GM12878 (cell line): ENCODE measurements around the gene AKAP13. TPM values are rescaled to one million over a fixed set of nuclear protein-coding genes. Genes with fewer than 3 reads are reported as not detected.

Experiments used
- ATF7 ChIP-seq: fragments of 450-650 bp; IDR thresholded peaks from 2 replicates; pipeline ENCODE4 v1.6.1; 2016; ENCODE audit warnings: low read depth, mild to moderate bottlenecking
- BCL11A ChIP-seq: IDR thresholded peaks from 2 replicates; pipeline ENCODE4 v1.6.1; 2011; ENCODE audit warnings: low read depth, low read length
- CEBPB ChIP-seq, 2 experiments: fragments of 150-350 bp in 1 of 2; IDR thresholded peaks; 2 replicates each; pipeline ENCODE4 v1.6.1; 2012 to 2014; ENCODE audit warnings: low read depth in 2 of 2, low read length in 2 of 2, borderline replicate concordance in 1 of 2, inconsistent platforms in 1 of 2
- ESRRA ChIP-seq: IDR thresholded peaks from 2 replicates; pipeline ENCODE4 v1.6.1; 2012; ENCODE audit warnings: mild to moderate bottlenecking, low read length, improper control_type of control experiment
- FOXK2 ChIP-seq: fragments of 450-650 bp; IDR thresholded peaks from 2 replicates; pipeline ENCODE4 v1.6.1; 2017; ENCODE audit warnings: mild to moderate bottlenecking, moderate library complexity
- GATAD2B ChIP-seq: fragments of 450-650 bp; conservative IDR thresholded peaks from 2 replicates; pipeline ENCODE4 v1.6.1; 2017; ENCODE audit warnings: low read depth, mild to moderate bottlenecking, moderate library complexity
- HDGF ChIP-seq: fragments of 450-650 bp; IDR thresholded peaks from 2 replicates; pipeline ENCODE4 v1.6.1; 2016; ENCODE audit warnings: antibody characterized with exemption
- IKZF1 ChIP-seq: fragments of 450-650 bp; conservative IDR thresholded peaks from 2 replicates; pipeline ENCODE4 v1.6.1; 2017; ENCODE audit warnings: antibody characterized with exemption, mild to moderate bottlenecking
- JUNB ChIP-seq: IDR thresholded peaks from 2 replicates; pipeline ENCODE4 v1.6.1; 2016; ENCODE audit warnings: antibody characterized with exemption, mild to moderate bottlenecking
- LARP7 ChIP-seq: fragments of 450-650 bp; IDR thresholded peaks from 2 replicates; pipeline ENCODE4 v1.6.1; 2017; ENCODE audit warnings: mild to moderate bottlenecking
- NFIC ChIP-seq: IDR thresholded peaks from 2 replicates; pipeline ENCODE4 v1.6.1; 2012; ENCODE audit warnings: low read depth, mild to moderate bottlenecking, inconsistent platforms, low read length, moderate library complexity
- NFXL1 ChIP-seq: fragments of 450-650 bp; IDR thresholded peaks from 2 replicates; pipeline ENCODE4 v1.6.1; 2017; ENCODE audit warnings: antibody characterized with exemption, mild to moderate bottlenecking, borderline replicate concordance
- PKNOX1 ChIP-seq: fragments of 450-650 bp; IDR thresholded peaks from 2 replicates; pipeline ENCODE4 v1.6.1; 2016; ENCODE audit warnings: mild to moderate bottlenecking
- RB1 ChIP-seq: fragments of 450-650 bp; formaldehyde crosslinking; IDR thresholded peaks from 2 replicates; pipeline ENCODE4 v1.6.1; 2017; ENCODE audit warnings: mild to moderate bottlenecking, borderline replicate concordance
- RBBP5 ChIP-seq: fragments of 200-600 bp; sonication (generic); conservative IDR thresholded peaks from 2 replicates; pipeline ENCODE4 v1.6.1; 2016
- SMARCA5 ChIP-seq: fragments of 450-650 bp; IDR thresholded peaks from 2 replicates; pipeline ENCODE4 v1.6.1; 2017; ENCODE audit warnings: mild to moderate bottlenecking
- SRF ChIP-seq, 2 experiments: IDR thresholded peaks; 2 replicates each; pipeline ENCODE4 v1.6.1; 2011; ENCODE audit warnings: low read depth in 2 of 2, low read length in 2 of 2, mild to moderate bottlenecking in 1 of 2, moderate library complexity in 1 of 2
- SUPT20H ChIP-seq: IDR thresholded peaks from 2 replicates; pipeline ENCODE4 v1.6.1; 2011; ENCODE audit warnings: low read depth, mild to moderate bottlenecking, low read length, moderate library complexity, borderline replicate concordance; ENCODE audit not compliant: control insufficient read depth
- TAF1 ChIP-seq: IDR thresholded peaks from 2 replicates; pipeline ENCODE4 v1.6.1; 2011; ENCODE audit warnings: mild to moderate bottlenecking, low read depth, low read length, borderline replicate concordance
- ZNF217 ChIP-seq: fragments of 450-650 bp; IDR thresholded peaks from 2 replicates; pipeline ENCODE4 v1.6.1; 2017; ENCODE audit warnings: antibody characterized with exemption, mild to moderate bottlenecking
- polyA plus RNA-seq, 11 experiments: library from polyadenylated mRNA; depleted of rRNA in 4 of 11; unstranded in 6 of 11; stranded (reverse) in 5 of 11; fragments of >200 nt; fragmentation: Nextera tagmentation in 4 of 11; fragmentation: Illumina TruSeq in 1 of 11; extraction: Ambion mirVana in 4 of 11; extraction: Trizol in 1 of 11; gene quantifications; 1 replicate in 1 of 11; 2 replicates in 10 of 11; pipeline versions ENCODE4 v1.2.1 to v1.2.3, GENCODE V29; 2011 to 2016; ENCODE audit warnings: inconsistent platforms in 2 of 11, missing spikeins in 2 of 11, low read depth in 1 of 11
- total RNA-seq, 4 experiments: library from RNA; depleted of rRNA in 3 of 4; stranded (reverse); fragments of >200 nt in 3 of 4; fragmentation: Illumina TruSeq in 1 of 4; extraction: Trizol in 1 of 4; gene quantifications; 2 replicates each; pipeline versions ENCODE4 v1.2.1 to v1.2.3, GENCODE V29; 2013 to 2021
- TF ChIP-seq, protein P1 (sequence below): fragments of 450-650 bp; IDR thresholded peaks from 2 replicates; pipeline ENCODE4 v1.6.1; 2017; ENCODE audit warnings: mild to moderate bottlenecking, moderate library complexity
- TF ChIP-seq, protein P2 (sequence below): fragments of 450-650 bp; IDR thresholded peaks from 2 replicates; pipeline ENCODE4 v1.6.1; 2016; ENCODE audit warnings: mild to moderate bottlenecking
- TF ChIP-seq, protein P3 (sequence below): fragments of 450-650 bp; IDR thresholded peaks from 2 replicates; pipeline ENCODE4 v1.6.1; 2017; ENCODE audit warnings: mild to moderate bottlenecking

Gene AKAP13
- total and polyA plus RNA-seq, 10 of the 15 experiments (the other 5 are each of a cell fraction or from before 2014, with no cell fraction given), result 14.4 to 74.9 (median 55.1) TPM

GRCh38 chr15:85667491-85668424 is 287.4 kb downstream of the AKAP13 start (continued):
- TF ChIP-seq, protein P1, sequence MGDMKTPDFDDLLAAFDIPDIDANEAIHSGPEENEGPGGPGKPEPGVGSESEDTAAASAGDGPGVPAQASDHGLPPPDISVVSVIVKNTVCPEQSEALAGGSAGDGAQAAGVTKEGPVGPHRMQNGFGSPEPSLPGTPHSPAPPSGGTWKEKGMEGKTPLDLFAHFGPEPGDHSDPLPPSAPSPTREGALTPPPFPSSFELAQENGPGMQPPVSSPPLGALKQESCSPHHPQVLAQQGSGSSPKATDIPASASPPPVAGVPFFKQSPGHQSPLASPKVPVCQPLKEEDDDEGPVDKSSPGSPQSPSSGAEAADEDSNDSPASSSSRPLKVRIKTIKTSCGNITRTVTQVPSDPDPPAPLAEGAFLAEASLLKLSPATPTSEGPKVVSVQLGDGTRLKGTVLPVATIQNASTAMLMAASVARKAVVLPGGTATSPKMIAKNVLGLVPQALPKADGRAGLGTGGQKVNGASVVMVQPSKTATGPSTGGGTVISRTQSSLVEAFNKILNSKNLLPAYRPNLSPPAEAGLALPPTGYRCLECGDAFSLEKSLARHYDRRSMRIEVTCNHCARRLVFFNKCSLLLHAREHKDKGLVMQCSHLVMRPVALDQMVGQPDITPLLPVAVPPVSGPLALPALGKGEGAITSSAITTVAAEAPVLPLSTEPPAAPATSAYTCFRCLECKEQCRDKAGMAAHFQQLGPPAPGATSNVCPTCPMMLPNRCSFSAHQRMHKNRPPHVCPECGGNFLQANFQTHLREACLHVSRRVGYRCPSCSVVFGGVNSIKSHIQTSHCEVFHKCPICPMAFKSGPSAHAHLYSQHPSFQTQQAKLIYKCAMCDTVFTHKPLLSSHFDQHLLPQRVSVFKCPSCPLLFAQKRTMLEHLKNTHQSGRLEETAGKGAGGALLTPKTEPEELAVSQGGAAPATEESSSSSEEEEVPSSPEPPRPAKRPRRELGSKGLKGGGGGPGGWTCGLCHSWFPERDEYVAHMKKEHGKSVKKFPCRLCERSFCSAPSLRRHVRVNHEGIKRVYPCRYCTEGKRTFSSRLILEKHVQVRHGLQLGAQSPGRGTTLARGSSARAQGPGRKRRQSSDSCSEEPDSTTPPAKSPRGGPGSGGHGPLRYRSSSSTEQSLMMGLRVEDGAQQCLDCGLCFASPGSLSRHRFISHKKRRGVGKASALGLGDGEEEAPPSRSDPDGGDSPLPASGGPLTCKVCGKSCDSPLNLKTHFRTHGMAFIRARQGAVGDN, result peak; percentile 45; the same call in 1 of the 2 replicates
- no peak for TF ChIP-seq FOXK2
- no peak for TF ChIP-seq HDGF
- no peak for TF ChIP-seq SMARCA5
- TF ChIP-seq LARP7, result no peak
- no peak for TF ChIP-seq RB1
- no peak for TF ChIP-seq CEBPB (IDR thresholded peaks at IDR 0.05; ENCODE audit: borderline replicate concordance in 1 of 2, low read depth in 2 of 2, low read length in 2 of 2)
- peak; percentile 48; the same call in 1 of the 2 replicates for TF ChIP-seq NFIC
- TF ChIP-seq SUPT20H, result no peak
- TF ChIP-seq SRF (IDR thresholded peaks at IDR 0.05; ENCODE audit: low read depth in 2 of 2, low read length in 2 of 2), result no peak
- TF ChIP-seq GATAD2B, result no peak
- no peak for TF ChIP-seq IKZF1
- no peak for TF ChIP-seq TAF1
- TF ChIP-seq NFXL1, result no peak
- TF ChIP-seq, protein P2, sequence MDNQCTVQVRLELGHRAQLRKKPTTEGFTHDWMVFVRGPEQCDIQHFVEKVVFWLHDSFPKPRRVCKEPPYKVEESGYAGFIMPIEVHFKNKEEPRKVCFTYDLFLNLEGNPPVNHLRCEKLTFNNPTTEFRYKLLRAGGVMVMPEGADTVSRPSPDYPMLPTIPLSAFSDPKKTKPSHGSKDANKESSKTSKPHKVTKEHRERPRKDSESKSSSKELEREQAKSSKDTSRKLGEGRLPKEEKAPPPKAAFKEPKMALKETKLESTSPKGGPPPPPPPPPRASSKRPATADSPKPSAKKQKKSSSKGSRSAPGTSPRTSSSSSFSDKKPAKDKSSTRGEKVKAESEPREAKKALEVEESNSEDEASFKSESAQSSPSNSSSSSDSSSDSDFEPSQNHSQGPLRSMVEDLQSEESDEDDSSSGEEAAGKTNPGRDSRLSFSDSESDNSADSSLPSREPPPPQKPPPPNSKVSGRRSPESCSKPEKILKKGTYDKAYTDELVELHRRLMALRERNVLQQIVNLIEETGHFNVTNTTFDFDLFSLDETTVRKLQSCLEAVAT, result no peak
- TF ChIP-seq RBBP5, result no peak
- TF ChIP-seq ATF7, result peak; percentile 87
- TF ChIP-seq BCL11A, result no peak
- peak; percentile 46 for TF ChIP-seq JUNB
- no peak for TF ChIP-seq ESRRA
- TF ChIP-seq ZNF217, result no peak
- TF ChIP-seq, protein P3, sequence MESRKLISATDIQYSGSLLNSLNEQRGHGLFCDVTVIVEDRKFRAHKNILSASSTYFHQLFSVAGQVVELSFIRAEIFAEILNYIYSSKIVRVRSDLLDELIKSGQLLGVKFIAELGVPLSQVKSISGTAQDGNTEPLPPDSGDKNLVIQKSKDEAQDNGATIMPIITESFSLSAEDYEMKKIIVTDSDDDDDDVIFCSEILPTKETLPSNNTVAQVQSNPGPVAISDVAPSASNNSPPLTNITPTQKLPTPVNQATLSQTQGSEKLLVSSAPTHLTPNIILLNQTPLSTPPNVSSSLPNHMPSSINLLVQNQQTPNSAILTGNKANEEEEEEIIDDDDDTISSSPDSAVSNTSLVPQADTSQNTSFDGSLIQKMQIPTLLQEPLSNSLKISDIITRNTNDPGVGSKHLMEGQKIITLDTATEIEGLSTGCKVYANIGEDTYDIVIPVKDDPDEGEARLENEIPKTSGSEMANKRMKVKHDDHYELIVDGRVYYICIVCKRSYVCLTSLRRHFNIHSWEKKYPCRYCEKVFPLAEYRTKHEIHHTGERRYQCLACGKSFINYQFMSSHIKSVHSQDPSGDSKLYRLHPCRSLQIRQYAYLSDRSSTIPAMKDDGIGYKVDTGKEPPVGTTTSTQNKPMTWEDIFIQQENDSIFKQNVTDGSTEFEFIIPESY, result no peak
- TF ChIP-seq PKNOX1, result no peak
